ENCODE data around the gene ADAMTS4.

The ADAMTS4 gene

GRCh38 chr1:161172776-161173376 lies 26.0 kb downstream of the ADAMTS4 start:
- ATAC-seq (no peak), DNase-seq (no peak)
- H3K27me3 Mint-ChIP-seq: no peaks in the 10 kb centered on the region
- H3K4me3 Mint-ChIP-seq: no peak overlapping the region
- H3K9me3 Mint-ChIP-seq: no peaks in the 10 kb centered on the region
- peaks cover 73% of the 10 kb centered on the region for H3K4me1 Mint-ChIP-seq
- H3K27ac Mint-ChIP-seq: peak overlapping the region; percentile 60 to 72

- H3K4me1 Mint-ChIP-seq: peaks cover 73% of the 10 kb centered on the region
- no peak for DNase-seq
- no peak for ATAC-seq
- H3K9me3 Mint-ChIP-seq: no peaks in the 10 kb centered on the region
- peak overlapping the region; percentile 60 to 72 for H3K27ac Mint-ChIP-seq
- H3K27me3 Mint-ChIP-seq: no peaks in the 10 kb centered on the region
- no peak overlapping the region for H3K4me3 Mint-ChIP-seq
Measured at GRCh38 chr1:161172349-161172748, 26.5 kb downstream of the ADAMTS4 start.

GRCh38 chr1:161171696-161172095 lies 27.2 kb downstream of the ADAMTS4 start:
- Mint-ChIP-seq H3K27me3 (no peaks in the 10 kb centered on the region), H3K27ac (no peak overlapping the region), H3K4me3 (no peak overlapping the region), H3K9me3 (no peaks in the 10 kb centered on the region), H3K4me1 (peaks cover 80% of the 10 kb centered on the region)
- no peak for ATAC-seq
- no peak for DNase-seq

DNA sequence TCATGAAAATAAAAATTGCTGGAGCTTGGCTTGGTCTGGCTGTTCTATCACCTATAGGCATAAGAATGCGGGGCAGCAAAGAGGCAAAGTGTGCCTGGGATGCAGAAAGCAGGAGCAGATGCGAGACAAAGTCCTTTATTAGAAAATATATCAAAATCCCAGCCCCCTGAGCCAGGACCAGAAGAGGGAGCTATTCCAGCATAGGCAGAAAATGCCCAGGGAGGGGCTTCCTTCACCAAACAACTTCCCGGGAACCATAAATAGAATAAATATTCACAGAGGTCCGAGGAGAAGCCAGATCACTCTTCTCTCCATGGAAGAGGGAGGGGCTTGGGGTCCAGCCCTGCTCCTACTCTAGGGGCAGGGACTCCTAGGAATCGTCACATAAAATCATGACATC lies 27.7 kb downstream of the ADAMTS4 start:
- Mint-ChIP-seq H3K9me3 (no peaks in the 10 kb centered on the region), H3K27me3 (no peaks in the 10 kb centered on the region), H3K4me3 (no peak overlapping the region), H3K4me1 (peaks cover 75% of the 10 kb centered on the region), H3K27ac (peak overlapping the region; percentile 9 to 93)
- ATAC-seq (no peak), DNase-seq (no peak)

- Mint-ChIP-seq H3K9me3 (no peaks in the 10 kb centered on the region), H3K27ac (no peak overlapping the region), H3K27me3 (no peaks in the 10 kb centered on the region), H3K4me3 (no peak overlapping the region), H3K4me1 (peaks cover 73% of the 10 kb centered on the region)
- no peak for ATAC-seq
- DNase-seq: no peak
Measured at GRCh38 chr1:161168906-161169305, 29.9 kb downstream of the ADAMTS4 start.

DNA sequence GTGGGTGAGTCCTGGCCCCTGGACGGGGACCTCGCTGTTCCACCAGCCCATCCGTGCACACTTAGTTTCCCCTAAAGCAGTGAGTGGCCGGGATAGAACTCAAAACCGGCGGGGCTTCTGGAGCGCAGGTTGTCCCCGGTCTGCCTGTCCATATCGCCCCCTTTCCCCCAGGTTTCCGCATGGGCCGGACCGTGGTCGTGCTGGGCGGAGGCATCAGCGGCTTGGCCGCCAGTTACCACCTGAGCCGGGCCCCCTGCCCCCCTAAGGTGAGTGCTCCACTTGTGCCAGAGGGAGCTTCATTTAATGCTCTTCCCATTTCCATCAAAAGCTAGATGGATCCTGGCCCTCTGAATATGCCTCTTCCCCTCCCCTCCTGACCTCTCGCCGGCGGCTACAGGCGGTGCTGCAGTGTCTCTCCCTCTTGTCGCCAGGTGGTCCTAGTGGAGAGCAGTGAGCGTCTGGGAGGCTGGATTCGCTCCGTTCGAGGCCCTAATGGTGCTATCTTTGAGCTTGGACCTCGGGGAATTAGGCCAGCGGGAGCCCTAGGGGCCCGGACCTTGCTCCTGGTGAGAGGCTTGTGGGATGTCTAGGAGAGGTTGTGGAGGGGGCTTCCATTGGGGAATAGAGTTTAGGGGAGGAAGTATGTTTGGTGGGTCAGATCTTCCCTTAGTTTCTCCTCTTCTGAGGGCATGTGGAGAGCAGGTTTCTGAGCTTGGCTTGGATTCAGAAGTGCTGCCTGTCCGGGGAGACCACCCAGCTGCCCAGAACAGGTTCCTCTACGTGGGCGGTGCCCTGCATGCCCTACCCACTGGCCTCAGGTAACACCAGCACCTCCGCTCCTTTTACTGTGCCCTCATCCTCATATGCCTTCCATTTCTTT lies 31.9 kb downstream of the ADAMTS4 start:
- DNase-seq (no peak), ATAC-seq (no peak)
- Mint-ChIP-seq H3K9me3 (no peaks in the 10 kb centered on the region), H3K27ac (peak overlapping the region; percentile 97 to 100), H3K27me3 (no peaks in the 10 kb centered on the region), H3K4me3 (peak overlapping the region; percentile 86 to 96), H3K4me1 (peaks cover 73% of the 10 kb centered on the region)

DNA sequence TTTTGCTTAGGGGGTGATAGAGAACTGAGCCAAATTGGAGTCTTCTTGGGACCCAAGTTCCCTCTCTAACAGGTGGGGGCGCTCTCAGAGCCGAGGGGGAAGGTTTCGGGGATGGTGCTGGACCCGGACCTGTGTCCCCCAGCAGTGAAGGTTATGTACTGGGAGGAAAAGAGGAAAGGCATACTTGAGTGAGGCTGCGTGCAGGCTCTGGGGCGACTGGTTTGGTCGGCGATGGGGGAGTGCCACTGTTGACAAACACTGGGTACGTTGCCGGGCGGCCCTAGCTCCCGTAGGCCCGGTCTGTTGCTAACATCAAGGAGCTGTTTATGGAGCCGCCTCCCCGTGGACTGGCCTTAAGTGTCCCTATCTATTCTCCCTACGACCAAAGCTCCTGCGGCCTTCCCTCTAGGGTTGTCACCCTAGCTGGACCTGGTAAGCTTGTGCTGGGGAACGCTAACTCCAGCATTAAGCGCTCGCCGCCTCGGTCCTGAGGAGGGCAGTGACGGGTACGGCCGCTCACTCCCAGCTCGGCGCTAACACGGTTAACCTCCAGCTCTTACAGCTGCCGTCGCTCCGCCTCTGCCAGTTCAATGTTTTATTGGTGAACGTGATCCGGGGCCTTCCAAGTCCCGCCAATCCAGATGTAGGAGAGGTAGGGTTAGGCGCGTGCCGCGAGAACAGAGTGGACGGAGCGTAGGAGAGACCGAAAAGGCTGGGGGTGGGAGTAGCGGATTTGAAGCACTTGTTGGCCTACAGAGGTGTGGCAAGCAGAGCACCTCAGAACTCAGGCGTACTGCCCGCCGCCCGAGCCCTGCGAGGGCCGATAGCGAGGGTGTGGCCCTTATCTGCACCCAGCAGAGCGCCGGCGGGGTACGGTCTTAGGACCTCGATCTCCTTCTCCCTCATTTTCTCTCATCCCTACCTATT lies 32.8 kb downstream of the ADAMTS4 start, which contains the start of gene PPOX:
PPOX (plus strand) TSS at position 685 of the 927 bp plus-strand sequence. CDS start 422 bp downstream, outside the sequence.
- H3K9me3 Mint-ChIP-seq: no peaks in the 10 kb centered on the region
- peak within 1 kb of the TSS; percentile 97 to 100 for H3K27ac Mint-ChIP-seq
- DNase-seq (peak; percentile 91 to 97), ATAC-seq (peak; percentile 96)
- peak within 1 kb of the TSS; percentile 86 to 96 for H3K4me3 Mint-ChIP-seq
- peaks cover 73% of the 10 kb centered on the region for H3K4me1 Mint-ChIP-seq
- no peaks in the 10 kb centered on the region for H3K27me3 Mint-ChIP-seq

DNA sequence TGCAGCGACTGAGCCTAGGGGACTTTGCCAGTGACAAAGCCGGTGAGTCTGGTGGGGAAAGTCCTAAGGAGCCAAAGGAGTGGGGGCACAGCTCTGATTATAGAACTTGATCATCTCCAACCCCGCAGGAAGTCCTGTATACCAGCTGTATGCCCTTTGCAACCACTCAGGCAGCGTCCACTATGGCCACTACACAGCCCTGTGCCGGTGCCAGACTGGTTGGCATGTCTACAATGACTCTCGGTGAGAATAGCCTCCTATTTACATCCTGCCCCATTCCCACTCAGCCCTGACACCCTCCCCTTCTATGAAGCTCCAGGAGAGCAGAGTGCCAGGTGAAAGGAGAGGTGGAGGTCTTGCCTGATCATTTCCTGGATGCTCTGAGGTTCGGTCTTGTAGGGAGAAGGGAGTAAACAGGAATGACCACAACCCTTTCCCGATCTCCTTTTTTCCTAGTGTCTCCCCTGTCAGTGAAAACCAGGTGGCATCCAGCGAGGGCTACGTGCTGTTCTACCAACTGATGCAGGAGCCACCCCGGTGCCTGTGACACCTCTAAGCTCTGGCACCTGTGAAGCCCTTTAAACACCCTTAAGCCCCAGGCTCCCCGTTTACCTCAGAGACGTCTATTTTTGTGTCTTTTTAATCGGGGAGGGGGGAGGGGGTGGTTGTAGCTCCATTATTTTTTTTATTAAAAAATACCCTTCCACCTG lies 33.8 kb downstream of the ADAMTS4 start:
- peak overlapping the region; percentile 36 to 96 for H3K4me3 Mint-ChIP-seq

DNA sequence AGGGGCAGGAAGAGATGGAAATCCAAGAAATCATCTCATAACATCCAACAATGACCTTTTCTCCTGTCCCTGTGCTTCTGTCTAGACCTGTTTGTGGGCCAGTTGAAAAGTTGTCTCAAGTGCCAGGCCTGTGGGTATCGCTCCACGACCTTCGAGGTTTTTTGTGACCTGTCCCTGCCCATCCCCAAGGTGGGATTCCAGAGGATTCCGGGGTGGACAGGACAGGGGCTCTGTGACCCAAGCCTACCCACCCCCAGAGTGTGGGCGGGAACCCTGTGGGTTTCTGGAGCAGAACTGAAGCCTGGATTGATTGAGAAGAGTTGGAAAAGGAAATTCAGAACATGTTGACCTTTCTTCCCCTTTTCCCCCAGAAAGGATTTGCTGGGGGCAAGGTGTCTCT lies 35.1 kb downstream of the ADAMTS4 start:
- Mint-ChIP-seq H3K9me3 (no peaks in the 10 kb centered on the region), H3K4me1 (peaks cover 87% of the 10 kb centered on the region), H3K27me3 (no peaks in the 10 kb centered on the region), H3K4me3 (no peak overlapping the region), H3K27ac (peak overlapping the region in 1 of 2 donors; percentile 8)
- no peak for DNase-seq
- no peak for ATAC-seq

More for the DNA sequence above, 33.8 kb downstream of the ADAMTS4 start:
- H3K27me3 Mint-ChIP-seq: no peaks in the 10 kb centered on the region
- H3K27ac Mint-ChIP-seq: peak overlapping the region; percentile 90 to 97
- DNase-seq: no peak
- H3K9me3 Mint-ChIP-seq: no peaks in the 10 kb centered on the region
- peaks cover 81% of the 10 kb centered on the region for H3K4me1 Mint-ChIP-seq
- ATAC-seq: no peak

GRCh38 chr1:161162806-161163205 lies 36.0 kb downstream of the ADAMTS4 start:
- DNase-seq: no peak
- Mint-ChIP-seq H3K4me3 (no peak overlapping the region), H3K4me1 (peaks cover 89% of the 10 kb centered on the region), H3K27me3 (no peaks in the 10 kb centered on the region), H3K9me3 (no peaks in the 10 kb centered on the region), H3K27ac (peak overlapping the region in 1 of 2 donors; percentile 83)
- ATAC-seq: no peak

- Mint-ChIP-seq H3K27ac (peak overlapping the region in 1 of 2 donors; percentile 5), H3K4me1 (peaks cover 82% of the 10 kb centered on the region), H3K27me3 (no peaks in the 10 kb centered on the region), H3K9me3 (no peaks in the 10 kb centered on the region), H3K4me3 (no peak overlapping the region)
- DNase-seq (no peak), ATAC-seq (no peak)
Measured at GRCh38 chr1:161162052-161162451, 36.8 kb downstream of the ADAMTS4 start.

- no peak for ATAC-seq
- no peak for DNase-seq
- Mint-ChIP-seq H3K27ac (peak overlapping the region; percentile 5 to 84), H3K4me3 (no peak overlapping the region), H3K9me3 (no peaks in the 10 kb centered on the region), H3K4me1 (peaks cover 78% of the 10 kb centered on the region), H3K27me3 (no peaks in the 10 kb centered on the region)
Measured at GRCh38 chr1:161161652-161162051, 37.2 kb downstream of the ADAMTS4 start.

GRCh38 chr1:161160671-161161145 lies 38.1 kb downstream of the ADAMTS4 start:
- H3K27me3 Mint-ChIP-seq: no peaks in the 10 kb centered on the region
- ATAC-seq: no peak
- no peak for DNase-seq
- no peaks in the 10 kb centered on the region for H3K9me3 Mint-ChIP-seq
- H3K4me3 Mint-ChIP-seq: peak overlapping the region; percentile 90 to 94
- peaks cover 79% of the 10 kb centered on the region for H3K4me1 Mint-ChIP-seq
- H3K27ac Mint-ChIP-seq: peak overlapping the region; percentile 7 to 22

- peaks cover 79% of the 10 kb centered on the region for H3K4me1 Mint-ChIP-seq
- peak overlapping the region; percentile 90 to 94 for H3K4me3 Mint-ChIP-seq
- H3K27me3 Mint-ChIP-seq: no peaks in the 10 kb centered on the region
- H3K27ac Mint-ChIP-seq: peak overlapping the region; percentile 94 to 97
- DNase-seq: no peak
- no peaks in the 10 kb centered on the region for H3K9me3 Mint-ChIP-seq
- ATAC-seq: no peak
Measured at GRCh38 chr1:161159913-161160243, 39.0 kb downstream of the ADAMTS4 start.

Measured in stimulated activated naive CD8-positive, alpha-beta T cell treated with anti-CD3 and anti-CD28 coated beads, Interleukin-15, amount 100 ng/mL, for 72 hours (primary cell).